Dedifferentiated amniotic fluid mesenchymal stem cell (primary cell): ENCODE data around the gene ARMCX1.
"Not testable (repeated sequence)": the region's sequence is repeated elsewhere in the genome, so short reads cannot be mapped to it uniquely, and the experiment has no call there.

ENCODE experiments used
- DNase-seq: peaks from one replicate; pipeline ENCODE4 v3.0.0-alpha.2; 2016; ENCODE audit errors: extremely low spot score

ARMCX1 gene

GRCh38 chrX:101550362-101550750, at the start of gene ARMCX1:
ARMCX1 (plus strand) TSS chrX:101550547; CDS start chrX:101552931, 2,384 bp downstream.
- peak; percentile 39 for DNase-seq

- not testable (repeated sequence) for DNase-seq
These were observed 47.4 kb upstream of the ARMCX1 start for GRCh38 chrX:101502929-101503328.

GRCh38 chrX:101507372-101507771, 43.0 kb upstream of the ARMCX1 start:
- no peak for DNase-seq

GRCh38 chrX:101507986-101508385, 42.4 kb upstream of the ARMCX1 start:
- no peak for DNase-seq

GRCh38 chrX:101530944-101531343, 19.4 kb upstream of the ARMCX1 start:
- no peak for DNase-seq

GRCh38 chrX:101539116-101539515, 11.2 kb upstream of the ARMCX1 start:
- no peak for DNase-seq

- no peak for DNase-seq
These were observed 518 bp downstream of the ARMCX1 start for GRCh38 chrX:101550751-101551379.

- no peak for DNase-seq
These were observed 1.0 kb downstream of the ARMCX1 start for GRCh38 chrX:101551380-101551767.

- no peak for DNase-seq
These were observed 2.4 kb downstream of the ARMCX1 start for GRCh38 chrX:101552714-101553113.

- DNase-seq = no peak
These were observed 14.3 kb downstream of the ARMCX1 start for GRCh38 chrX:101564651-101565050.

- DNase-seq = peak; percentile 58
These were observed 45.5 kb downstream of the ARMCX1 start for GRCh38 chrX:101595739-101596419.

- not testable (repeated sequence) for DNase-seq
These were observed 49.2 kb downstream of the ARMCX1 start for GRCh38 chrX:101599592-101599991.

GRCh38 chrX:101602077-101602476, 51.7 kb downstream of the ARMCX1 start:
- DNase-seq = peak; percentile 79
